ENCODE results near the gene IQCK. TPM values are rescaled to one million over a fixed set of nuclear protein-coding genes. Genes with fewer than 3 reads are reported as not detected.

IQCK gene
- total and polyA plus RNA-seq, 2 experiments from 2014 or later: 7.2 to 11.8 TPM

DNA sequence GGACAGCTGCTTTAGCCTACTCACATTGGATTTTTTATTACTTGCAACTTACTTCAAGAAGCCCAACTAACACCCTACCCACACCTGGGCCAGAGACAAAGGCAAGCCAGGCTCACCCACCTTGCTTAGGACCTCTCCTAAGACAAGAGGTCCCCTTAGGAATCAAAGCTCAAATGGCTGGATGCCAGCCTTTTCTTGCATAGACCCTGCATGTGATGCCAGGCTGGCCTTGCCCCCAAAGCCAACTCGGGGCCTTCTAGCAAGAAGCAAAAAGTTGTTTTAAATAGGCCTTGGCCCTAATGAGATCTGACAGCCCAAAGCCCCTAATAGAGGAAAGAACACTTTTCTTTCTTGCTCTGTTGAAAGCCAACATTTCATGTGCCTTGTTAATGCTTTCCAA is 145.9 kb downstream of the IQCK start:
- TF ChIP-seq, protein P1, sequence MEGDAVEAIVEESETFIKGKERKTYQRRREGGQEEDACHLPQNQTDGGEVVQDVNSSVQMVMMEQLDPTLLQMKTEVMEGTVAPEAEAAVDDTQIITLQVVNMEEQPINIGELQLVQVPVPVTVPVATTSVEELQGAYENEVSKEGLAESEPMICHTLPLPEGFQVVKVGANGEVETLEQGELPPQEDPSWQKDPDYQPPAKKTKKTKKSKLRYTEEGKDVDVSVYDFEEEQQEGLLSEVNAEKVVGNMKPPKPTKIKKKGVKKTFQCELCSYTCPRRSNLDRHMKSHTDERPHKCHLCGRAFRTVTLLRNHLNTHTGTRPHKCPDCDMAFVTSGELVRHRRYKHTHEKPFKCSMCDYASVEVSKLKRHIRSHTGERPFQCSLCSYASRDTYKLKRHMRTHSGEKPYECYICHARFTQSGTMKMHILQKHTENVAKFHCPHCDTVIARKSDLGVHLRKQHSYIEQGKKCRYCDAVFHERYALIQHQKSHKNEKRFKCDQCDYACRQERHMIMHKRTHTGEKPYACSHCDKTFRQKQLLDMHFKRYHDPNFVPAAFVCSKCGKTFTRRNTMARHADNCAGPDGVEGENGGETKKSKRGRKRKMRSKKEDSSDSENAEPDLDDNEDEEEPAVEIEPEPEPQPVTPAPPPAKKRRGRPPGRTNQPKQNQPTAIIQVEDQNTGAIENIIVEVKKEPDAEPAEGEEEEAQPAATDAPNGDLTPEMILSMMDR (IDR thresholded peaks at IDR 0.05; ENCODE audit: poor library complexity): no peak
- TF ChIP-seq EZH2 (IDR thresholded peaks at IDR 0.05; ENCODE audit: borderline replicate concordance) (no peak), EZH2phosphoT487 (IDR thresholded peaks at IDR 0.05; ENCODE audit: low read depth, severe bottlenecking, unreplicated experiment) (no peak)
- H3K36me3 ChIP-seq (replicated peaks; ENCODE audit: insufficient read depth, low read depth): no peaks in the 10 kb centered on the region
- H3K27ac ChIP-seq: no peak overlapping the region
- no peak overlapping the region for H3K4me2 ChIP-seq
- H3K4me3 ChIP-seq: no peak overlapping the region
- no peaks in the 10 kb centered on the region for H3K9me3 ChIP-seq (ENCODE audit: low read depth)
- 90% methylated on average over 1 of the region's 1 CpG for WGBS (ENCODE audit: low lambda C conversion rate, missing lambda C conversion rate)
- no peaks in the 10 kb centered on the region for H3K27me3 ChIP-seq
- no peak for DNase-seq (ENCODE audit: low spot score)
- no peak overlapping the region for H2AFZ ChIP-seq
- H3K9me2 ChIP-seq (replicated peaks; ENCODE audit: insufficient read depth): no peaks in the 10 kb centered on the region
- H4K20me1 ChIP-seq (ENCODE audit: insufficient read depth, poor library complexity, severe bottlenecking): no peaks in the 10 kb centered on the region
- H3K79me2 ChIP-seq: no peaks in the 10 kb centered on the region
- no peaks in the 10 kb centered on the region for H3K4me1 ChIP-seq (ENCODE audit: insufficient read depth)

DNA sequence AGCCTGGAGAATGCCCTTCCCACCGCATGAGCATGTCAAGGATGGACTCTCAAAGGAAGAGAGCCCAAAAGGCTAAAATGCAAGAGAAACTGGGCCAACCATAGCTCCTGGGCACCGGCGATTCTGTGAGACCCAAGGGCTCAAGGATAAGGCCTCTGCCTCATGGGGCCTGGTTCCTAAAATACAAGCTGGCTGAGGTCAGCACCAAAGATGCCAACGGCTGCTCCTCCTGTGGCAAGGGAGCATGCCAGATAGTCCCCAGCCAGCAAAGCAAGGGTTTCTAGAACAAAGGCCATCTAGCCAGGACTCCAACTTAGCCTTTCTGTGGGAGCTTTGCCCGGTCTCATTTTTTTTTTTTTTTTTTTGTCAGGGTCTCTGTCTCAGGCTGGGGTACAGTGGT is 146.5 kb downstream of the IQCK start:
- no peak overlapping the region for H2AFZ ChIP-seq
- H3K27ac ChIP-seq: no peak overlapping the region
- no peak overlapping the region for H3K4me2 ChIP-seq
- no peaks in the 10 kb centered on the region for H3K27me3 ChIP-seq
- H3K4me1 ChIP-seq (ENCODE audit: insufficient read depth): no peaks in the 10 kb centered on the region
- H3K9me2 ChIP-seq (replicated peaks; ENCODE audit: insufficient read depth): no peaks in the 10 kb centered on the region
- 96% methylated on average over 5 of the region's 5 CpGs for WGBS (ENCODE audit: low lambda C conversion rate, missing lambda C conversion rate)
- TF ChIP-seq, protein P1 (IDR thresholded peaks at IDR 0.05; ENCODE audit: poor library complexity): no peak
- TF ChIP-seq EZH2 (IDR thresholded peaks at IDR 0.05; ENCODE audit: borderline replicate concordance) (no peak), EZH2phosphoT487 (IDR thresholded peaks at IDR 0.05; ENCODE audit: low read depth, severe bottlenecking, unreplicated experiment) (no peak)
- H3K79me2 ChIP-seq: no peaks in the 10 kb centered on the region
- no peak for DNase-seq (ENCODE audit: low spot score)
- no peak overlapping the region for H3K4me3 ChIP-seq
- H4K20me1 ChIP-seq (ENCODE audit: insufficient read depth, poor library complexity, severe bottlenecking): no peaks in the 10 kb centered on the region
- no peaks in the 10 kb centered on the region for H3K9me3 ChIP-seq (ENCODE audit: low read depth)
- H3K36me3 ChIP-seq (replicated peaks; ENCODE audit: insufficient read depth, low read depth): no peaks in the 10 kb centered on the region

DNA sequence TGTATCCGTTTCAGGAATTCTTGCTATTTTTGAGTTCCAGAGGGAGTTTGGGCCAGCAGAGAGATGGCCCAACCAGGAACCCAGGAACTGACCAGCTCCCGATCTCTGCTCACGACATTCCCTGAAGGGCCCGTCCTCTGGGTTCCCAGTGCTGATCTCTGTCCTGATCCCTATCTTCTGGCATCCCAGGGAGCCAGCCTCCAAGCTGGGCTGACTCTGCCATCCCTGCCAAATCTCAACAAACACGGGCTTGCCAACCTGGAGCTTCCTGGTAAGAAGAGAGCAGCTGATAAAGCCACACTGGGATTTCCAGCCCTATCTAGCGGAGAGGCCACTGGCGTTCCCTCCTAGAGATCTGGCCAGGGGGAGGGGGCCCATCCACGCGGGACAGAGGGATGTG is 150.3 kb downstream of the IQCK start:
- no peaks in the 10 kb centered on the region for H3K9me2 ChIP-seq (replicated peaks; ENCODE audit: insufficient read depth)
- no peak overlapping the region for H3K27ac ChIP-seq
- no peaks in the 10 kb centered on the region for H3K79me2 ChIP-seq
- no peaks in the 10 kb centered on the region for H3K36me3 ChIP-seq (replicated peaks; ENCODE audit: insufficient read depth, low read depth)
- H4K20me1 ChIP-seq (ENCODE audit: insufficient read depth, poor library complexity, severe bottlenecking): peaks cover 3% of the 10 kb centered on the region
- H2AFZ ChIP-seq: no peak overlapping the region
- H3K4me2 ChIP-seq: no peak overlapping the region
- TF ChIP-seq EZH2 (IDR thresholded peaks at IDR 0.05; ENCODE audit: borderline replicate concordance) (no peak), EZH2phosphoT487 (IDR thresholded peaks at IDR 0.05; ENCODE audit: low read depth, severe bottlenecking, unreplicated experiment) (no peak)
- TF ChIP-seq, protein P1 (IDR thresholded peaks at IDR 0.05; ENCODE audit: poor library complexity): no peak
- no peak overlapping the region for H3K4me3 ChIP-seq
- H3K27me3 ChIP-seq: no peaks in the 10 kb centered on the region
- no peaks in the 10 kb centered on the region for H3K4me1 ChIP-seq (ENCODE audit: insufficient read depth)
- no peak for DNase-seq (ENCODE audit: low spot score)
- H3K9me3 ChIP-seq (ENCODE audit: low read depth): no peaks in the 10 kb centered on the region
- 90% methylated on average over 9 of the region's 9 CpGs for WGBS (ENCODE audit: low lambda C conversion rate, missing lambda C conversion rate)

DNA sequence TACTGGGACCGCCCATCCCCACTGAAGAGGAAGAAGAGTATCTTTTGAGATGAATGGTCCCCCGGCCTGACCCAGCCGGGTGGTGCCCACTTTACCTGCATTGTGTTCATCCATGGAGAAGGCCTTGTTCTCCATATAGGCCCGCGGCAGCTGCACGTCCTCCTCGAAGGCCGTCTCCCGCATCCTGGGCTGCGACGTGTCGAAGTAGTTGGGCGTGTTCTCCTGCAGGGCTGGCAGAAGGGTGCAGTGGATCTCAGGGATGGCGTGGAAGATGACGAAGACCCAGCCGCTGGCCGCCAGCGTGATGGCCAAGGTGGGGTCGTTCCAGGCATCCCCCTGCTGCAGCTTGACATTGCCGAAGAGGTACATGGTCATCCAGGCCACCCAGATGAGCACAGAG is 153.7 kb downstream of the IQCK start:
- H3K9me2 ChIP-seq (replicated peaks; ENCODE audit: insufficient read depth): no peaks in the 10 kb centered on the region
- H3K9me3 ChIP-seq (ENCODE audit: low read depth): no peaks in the 10 kb centered on the region
- peaks cover 17% of the 10 kb centered on the region for H3K79me2 ChIP-seq
- H3K4me2 ChIP-seq: no peak overlapping the region
- no peaks in the 10 kb centered on the region for H3K27me3 ChIP-seq
- no peaks in the 10 kb centered on the region for H3K4me1 ChIP-seq (ENCODE audit: insufficient read depth)
- WGBS (ENCODE audit: low lambda C conversion rate, missing lambda C conversion rate): 92% methylated on average over 20 of the region's 20 CpGs
- no peak overlapping the region for H2AFZ ChIP-seq
- no peak overlapping the region for H3K4me3 ChIP-seq
- H3K36me3 ChIP-seq (replicated peaks; ENCODE audit: insufficient read depth, low read depth): no peaks in the 10 kb centered on the region
- DNase-seq (ENCODE audit: low spot score): no peak
- peaks cover 13% of the 10 kb centered on the region for H4K20me1 ChIP-seq (ENCODE audit: insufficient read depth, poor library complexity, severe bottlenecking)
- TF ChIP-seq EZH2 (IDR thresholded peaks at IDR 0.05; ENCODE audit: borderline replicate concordance): no peak
- no peak for TF ChIP-seq EZH2phosphoT487 (IDR thresholded peaks at IDR 0.05; ENCODE audit: low read depth, severe bottlenecking, unreplicated experiment)
- TF ChIP-seq, protein P1 (IDR thresholded peaks at IDR 0.05; ENCODE audit: poor library complexity): no peak
- no peak overlapping the region for H3K27ac ChIP-seq

Data from hepatocyte (in vitro differentiated cells).